Ovary (tissue), 9 donors: ENCODE measurements around the gene CRYBG2. TPM values are rescaled to one million over a fixed set of nuclear protein-coding genes. Genes with fewer than 3 reads are reported as not detected.
"Not testable (repeated sequence)": the region's sequence is repeated elsewhere in the genome, so short reads cannot be mapped to it uniquely, and the experiment has no call there.

ENCODE experiments used
- DNase-seq, 5 donors: peaks; one replicate each; pipeline ENCODE4 v3.0.0-alpha.2; 2019 to 2020
- H3K27ac ChIP-seq, 2 donors: fragments of 200-600 bp; one replicate each; pipeline versions ENCODE4 v1.5.1 to v1.8.0; 2019 to 2022
- H3K27me3 ChIP-seq: fragments of 200-600 bp; one replicate; pipeline ENCODE4 v1.8.0; 2022
- H3K36me3 ChIP-seq: fragments of 200-600 bp; sonication (generic); one replicate; pipeline ENCODE4 v1.5.1; 2019
- H3K4me1 ChIP-seq: one replicate; pipeline ENCODE4 v1.8.1; 2013; ENCODE audit warnings: mild to moderate bottlenecking, moderate library complexity; ENCODE audit not compliant: insufficient read depth
- H3K4me3 ChIP-seq: fragments of 200-600 bp; sonication (generic); one replicate; pipeline ENCODE4 v1.5.1; 2017
- H3K9me3 ChIP-seq, 2 donors: fragments of 200-600 bp in 1 of 2; sonication (generic) in 1 of 2; one replicate each; pipeline versions ENCODE4 v1.5.1 to v1.8.1; 2013 to 2019; ENCODE audit warnings: mild to moderate bottlenecking in 1 of 2, moderate library complexity in 1 of 2
- EP300 ChIP-seq: sonication (generic); formaldehyde crosslinking; IDR thresholded peaks from one replicate; pipeline ENCODE4 v1.6.1; 2017; ENCODE audit warnings: antibody characterized with exemption
- POLR2A ChIP-seq: fragments of 450-650 bp; IDR thresholded peaks from one replicate; pipeline ENCODE4 v1.6.1; 2017; ENCODE audit warnings: antibody characterized with exemption, mild to moderate bottlenecking, moderate library complexity
- WGBS, 3 donors: extraction: QIAGEN DNeasy Blood & Tissue Kit in 1 of 3; methylation state at CpG; one replicate each; pipeline versions ENCODE4 v1.1.5 to v1.1.7; 2013 to 2017; 5-methylcytosine and 5-hydroxymethylcytosine counted together
- intact Hi-C, 4 donors: fragments of 100-400 bp; cut with DNase I; formaldehyde crosslinking; loops; one replicate each; pipeline versions ENCODE4 v1.11.0 to v1.15.1; 2022 to 2023
- polyA plus RNA-seq, 2 donors: library from polyadenylated mRNA; stranded (reverse); fragments of 200-250 nt in 1 of 2; fragments of 350-450 nt in 1 of 2; fragmentation: Illumina TruSeq in 1 of 2; extraction: RNeasy Lipid Tissue Mini Kit (QIAGEN cat#74804) in 1 of 2; gene quantifications; one replicate each; pipeline ENCODE4 v1.2.3, GENCODE V29; 2013 to 2014
- total RNA-seq, 7 donors: library from RNA; depleted of rRNA in 2 of 7; stranded (reverse); fragments of >200 nt in 2 of 7; fragmentation: NEBNext Ultra II Directional in 3 of 7; extraction: Animal tissue kit (Norgen Biotek cat#: 25700) in 3 of 7; gene quantifications; one replicate each; pipeline versions ENCODE4 v1.1.0 to v1.2.4, GENCODE V29; 2016 to 2023
- TF ChIP-seq, protein P1 (sequence below), 3 donors: fragments of 450-650 bp in 2 of 3; fragments of 200-600 bp in 1 of 3; IDR thresholded peaks; one replicate each; pipeline versions ENCODE4 v1.5.1 to v1.8.0; 2016 to 2022; ENCODE audit warnings: antibody characterized with exemption in 3 of 3, mild to moderate bottlenecking in 1 of 3
- donor health status: DM: no; HTN: no; CAD: no; lungs with moderate emphysema.
- donor health status: DM: no; HTN: no; CAD: no.
- donor health status: Bipolar disorder and iron deficiency.
- donor health status: DM: yes; HTN: yes; CAD: no.
- donor health status: DM: no; HTN: no; CAD: no.
- donor health status: DM: yes; HTN: yes; CAD: no.

Gene CRYBG2
- total and polyA plus RNA-seq, 9 donors = 0.11 to 2.3 (median 0.23) TPM; not detected in 6

DNA sequence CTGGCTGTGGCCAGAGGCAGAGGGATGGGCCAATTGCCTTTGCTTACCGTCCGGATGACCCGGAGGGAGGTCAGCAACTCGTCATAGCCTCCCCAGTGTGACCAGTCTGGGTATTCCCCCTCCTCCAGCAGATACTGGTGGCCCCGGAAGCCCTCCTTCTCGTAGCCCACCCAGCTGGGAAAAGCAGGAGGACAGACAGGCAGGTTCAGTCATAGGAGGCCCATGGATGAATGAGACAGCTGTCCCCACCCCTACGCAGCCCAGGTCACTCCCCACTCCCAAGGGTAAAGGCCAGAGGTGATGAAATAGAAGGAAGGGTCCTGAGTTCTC, 16.8 kb downstream of the CRYBG2 start:
- Histone ChIP-seq H3K4me1 (peaks cover 6% of the 10 kb centered on the region), H3K27me3 (no peaks in the 10 kb centered on the region), H3K36me3 (no peaks in the 10 kb centered on the region), H3K27ac (no peak overlapping the region), H3K9me3 (no peaks in the 10 kb centered on the region), H3K4me3 (no peak overlapping the region)
- no peak for DNase-seq
- WGBS, 3 donors = 77 to 81% (median 79%) methylated on average over 7 of the region's 7 CpGs
- TF ChIP-seq, protein P1, sequence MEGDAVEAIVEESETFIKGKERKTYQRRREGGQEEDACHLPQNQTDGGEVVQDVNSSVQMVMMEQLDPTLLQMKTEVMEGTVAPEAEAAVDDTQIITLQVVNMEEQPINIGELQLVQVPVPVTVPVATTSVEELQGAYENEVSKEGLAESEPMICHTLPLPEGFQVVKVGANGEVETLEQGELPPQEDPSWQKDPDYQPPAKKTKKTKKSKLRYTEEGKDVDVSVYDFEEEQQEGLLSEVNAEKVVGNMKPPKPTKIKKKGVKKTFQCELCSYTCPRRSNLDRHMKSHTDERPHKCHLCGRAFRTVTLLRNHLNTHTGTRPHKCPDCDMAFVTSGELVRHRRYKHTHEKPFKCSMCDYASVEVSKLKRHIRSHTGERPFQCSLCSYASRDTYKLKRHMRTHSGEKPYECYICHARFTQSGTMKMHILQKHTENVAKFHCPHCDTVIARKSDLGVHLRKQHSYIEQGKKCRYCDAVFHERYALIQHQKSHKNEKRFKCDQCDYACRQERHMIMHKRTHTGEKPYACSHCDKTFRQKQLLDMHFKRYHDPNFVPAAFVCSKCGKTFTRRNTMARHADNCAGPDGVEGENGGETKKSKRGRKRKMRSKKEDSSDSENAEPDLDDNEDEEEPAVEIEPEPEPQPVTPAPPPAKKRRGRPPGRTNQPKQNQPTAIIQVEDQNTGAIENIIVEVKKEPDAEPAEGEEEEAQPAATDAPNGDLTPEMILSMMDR (IDR thresholded peaks at IDR 0.05) = no peak
- TF ChIP-seq POLR2A = no peak
- TF ChIP-seq EP300 = no peak
- intact Hi-C loops = no loop called here

DNA sequence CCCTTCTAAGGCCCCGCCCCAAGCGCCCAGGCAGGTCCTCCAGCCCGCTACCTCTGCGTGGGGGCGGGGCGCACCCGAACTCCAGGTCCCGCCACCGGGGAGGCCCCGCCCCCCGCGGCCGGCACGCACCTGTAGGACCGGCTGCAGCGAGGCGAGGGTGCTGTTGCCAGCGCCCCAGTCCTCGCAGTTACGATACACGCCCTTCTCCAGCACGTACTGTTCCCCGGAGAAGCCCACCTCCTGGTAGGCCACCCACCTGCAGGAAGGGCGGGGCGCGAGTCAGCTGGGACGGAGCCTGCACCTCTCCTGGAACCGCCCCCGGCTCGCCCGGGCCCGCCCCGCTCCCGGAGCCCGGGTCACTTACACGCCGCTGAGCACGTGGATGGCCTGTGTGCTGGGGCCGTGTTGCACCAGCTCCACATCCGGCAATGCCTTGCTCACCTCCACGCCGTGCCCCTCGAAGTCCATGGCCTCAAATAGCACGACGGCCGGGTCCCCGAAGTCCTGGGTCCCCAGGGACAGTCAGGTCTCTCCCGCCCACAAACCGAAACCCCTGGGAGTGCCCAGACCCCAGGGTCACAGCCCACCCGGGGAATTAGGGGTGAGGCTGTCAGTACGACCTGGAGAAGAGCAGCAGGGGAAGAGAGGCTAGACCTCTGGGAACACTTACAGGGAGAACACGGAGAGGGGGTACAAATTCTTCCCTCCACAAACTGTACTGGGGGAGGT, 17.3 kb downstream of the CRYBG2 start:
- TF ChIP-seq EP300 (no peak), POLR2A (no peak)
- TF ChIP-seq, protein P1 (IDR thresholded peaks at IDR 0.05) = no peak
- DNase-seq = peak; percentile 36 to 68 (median 52)
- Histone ChIP-seq H3K27me3 (no peaks in the 10 kb centered on the region), H3K4me1 (peaks cover 6% of the 10 kb centered on the region), H3K36me3 (no peaks in the 10 kb centered on the region), H3K9me3 (no peaks in the 10 kb centered on the region), H3K27ac (no peak overlapping the region), H3K4me3 (peak overlapping the region; percentile 31)
- intact Hi-C loops = no loop called here
- 8 to 20% (median 9%) methylated on average over 18 to 52 of the region's 52 CpGs for WGBS, 3 donors

DNA sequence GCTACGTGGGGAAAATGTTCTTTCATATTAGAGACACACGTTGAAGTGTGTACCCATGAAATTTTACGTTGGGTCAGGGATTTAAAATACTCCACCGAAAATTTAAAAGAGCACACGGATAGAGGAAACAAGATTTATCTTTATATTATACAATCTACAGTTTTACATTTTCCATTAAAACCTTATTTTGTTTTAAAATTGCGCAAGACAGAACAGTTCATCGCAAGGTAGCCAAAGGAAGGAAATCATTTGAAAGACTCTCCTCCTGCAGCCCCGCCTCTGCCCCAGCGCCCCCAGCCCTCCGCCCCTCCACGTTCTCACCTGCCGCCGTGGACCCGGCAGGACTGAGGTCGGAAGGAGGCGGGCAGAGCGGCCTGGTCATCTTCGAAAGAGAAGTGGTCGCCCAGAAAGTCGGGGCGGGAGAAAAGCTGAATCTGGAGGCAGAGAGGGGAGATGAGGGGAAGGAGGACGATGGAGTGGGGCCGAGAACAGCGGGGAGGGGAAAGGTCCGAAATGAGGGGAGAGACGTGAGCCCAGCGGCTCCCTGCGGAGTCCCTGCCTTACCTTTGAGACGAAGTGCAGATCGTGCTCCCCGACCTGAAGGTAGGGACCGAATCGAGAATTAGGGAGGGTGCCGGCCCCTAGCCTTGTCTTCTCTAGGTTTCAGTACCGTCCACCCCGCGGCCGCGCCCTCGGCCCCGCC, 18.0 kb downstream of the CRYBG2 start:
- H3K4me1 ChIP-seq = peaks cover 6% of the 10 kb centered on the region
- no peak for DNase-seq
- WGBS, 3 donors = 3 to 4% (median 3%) methylated on average over 41 of the region's 41 CpGs
- no peaks in the 10 kb centered on the region for H3K27me3 ChIP-seq
- H3K9me3 ChIP-seq = no peaks in the 10 kb centered on the region
- intact Hi-C loops = no loop called here
- no peak overlapping the region for H3K27ac ChIP-seq
- no peak for TF ChIP-seq EP300
- TF ChIP-seq POLR2A = no peak
- TF ChIP-seq, protein P1 (IDR thresholded peaks at IDR 0.05) = no peak
- no peaks in the 10 kb centered on the region for H3K36me3 ChIP-seq
- peak overlapping the region; percentile 31 for H3K4me3 ChIP-seq

DNA sequence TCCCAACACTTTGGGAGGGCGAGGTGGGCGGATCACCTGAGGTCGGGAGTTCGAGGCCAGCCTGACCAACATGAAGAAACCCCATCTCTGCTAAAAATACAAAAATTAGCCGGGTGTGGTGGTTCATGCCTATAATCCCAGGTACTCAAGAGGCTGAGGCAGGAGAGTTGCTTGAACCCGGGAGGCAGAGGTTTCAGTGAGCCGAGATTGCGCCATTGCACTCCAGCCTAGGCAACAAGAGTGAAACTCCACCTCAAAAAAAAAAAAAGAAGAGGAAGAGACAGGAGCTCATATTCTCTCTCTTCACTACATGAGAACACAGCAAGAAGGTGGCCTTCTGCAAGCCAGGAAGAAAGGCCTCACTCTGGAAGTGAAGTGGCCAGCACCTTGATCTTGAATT, 20.6 kb downstream of the CRYBG2 start:
- H3K36me3 ChIP-seq, H3K4me3 ChIP-seq, H3K9me3 ChIP-seq, DNase-seq, H3K27me3 ChIP-seq, H3K27ac ChIP-seq, intact Hi-C loops, H3K4me1 ChIP-seq: not testable (repeated sequence)
- 84 to 90% (median 89%) methylated on average over 8 of the region's 8 CpGs for WGBS, 3 donors

DNA sequence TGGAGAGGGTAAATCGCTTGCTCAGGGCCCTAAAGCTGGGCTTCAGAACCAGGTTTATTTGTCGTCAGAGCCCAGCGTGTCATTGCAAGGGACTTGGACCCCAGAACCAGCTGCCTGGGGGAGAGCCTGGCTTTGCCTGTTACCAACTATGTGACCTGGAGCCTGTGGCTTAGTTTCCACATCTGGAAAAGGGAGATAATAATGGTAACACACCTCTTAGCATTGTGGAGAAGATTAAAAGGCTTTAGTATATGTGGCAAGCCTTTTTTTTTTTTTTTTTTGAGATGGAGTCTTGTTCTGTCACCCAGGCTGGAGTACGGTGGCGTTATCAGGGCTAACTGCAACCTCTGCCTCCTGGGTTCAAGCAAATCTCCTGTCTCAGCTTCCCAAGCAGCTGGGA, 23.7 kb downstream of the CRYBG2 start:
- intact Hi-C loops = no loop called here

DNA sequence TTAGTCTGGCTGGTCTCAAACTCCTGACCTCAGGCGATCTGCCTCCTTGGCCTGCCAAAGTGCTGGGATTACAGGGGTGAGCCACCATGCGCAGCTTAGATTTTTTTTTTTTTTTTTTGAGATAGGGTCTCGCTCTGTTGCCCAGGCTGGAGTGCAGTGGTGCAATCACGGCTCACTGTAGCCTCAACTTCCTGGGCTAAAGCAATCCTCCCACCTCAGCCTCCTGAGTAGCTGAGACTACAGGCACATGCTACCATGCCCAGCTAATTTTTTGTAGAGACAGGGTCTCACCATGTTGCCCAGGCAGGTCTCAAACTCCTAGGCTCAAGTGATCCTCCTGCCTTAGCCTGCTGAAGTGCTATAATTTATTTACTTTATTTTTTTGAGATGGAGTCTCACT, 24.6 kb downstream of the CRYBG2 start:
- not testable (repeated sequence) for H3K4me1 ChIP-seq, H3K27ac ChIP-seq, DNase-seq, H3K9me3 ChIP-seq, H3K27me3 ChIP-seq, H3K4me3 ChIP-seq, H3K36me3 ChIP-seq
- WGBS, 3 donors = 89 to 94% (median 92%) methylated on average over 4 of the region's 4 CpGs
- intact Hi-C loops = loop anchor here in 1 of 4 donors (10.0 kb wide), 1 partner anchor 225 kb away; no protein-coding TSS in a partner anchor

More for the DNA sequence above, 23.7 kb downstream of the CRYBG2 start:
- Histone ChIP-seq H3K9me3 (no peaks in the 10 kb centered on the region), H3K4me3 (no peak overlapping the region), H3K27me3 (no peaks in the 10 kb centered on the region), H3K36me3 (no peaks in the 10 kb centered on the region), H3K4me1 (no peaks in the 10 kb centered on the region), H3K27ac (no peak overlapping the region)
- 79 to 82% (median 82%) methylated on average over 5 of the region's 5 CpGs for WGBS, 3 donors
- TF ChIP-seq POLR2A (no peak), EP300 (no peak)
- TF ChIP-seq, protein P1 (IDR thresholded peaks at IDR 0.05) = no peak
- DNase-seq = no peak
